Amniotic stem cell (primary cell): ENCODE results near the gene GNS.

Experiments
- DNase-seq: peaks from one replicate; lab custom pipeline; 2025; lab: John Stamatoyannopoulos, UW

GNS gene

GRCh38 chr12:64735442-64735841 is 23.8 kb downstream of the GNS start:
- no peak for DNase-seq

GRCh38 chr12:64733857-64734256 is 25.3 kb downstream of the GNS start:
- DNase-seq = no peak

- DNase-seq = no peak
Observed at GRCh38 chr12:64731683-64732082, 27.5 kb downstream of the GNS start.

GRCh38 chr12:64730588-64730969 is 28.6 kb downstream of the GNS start:
- no peak for DNase-seq

GRCh38 chr12:64729909-64730587 is 29.2 kb downstream of the GNS start:
- no peak for DNase-seq

- DNase-seq = no peak
Observed at GRCh38 chr12:64724201-64724745, 34.9 kb downstream of the GNS start.

- no peak for DNase-seq
Observed at GRCh38 chr12:64723630-64724029, 35.6 kb downstream of the GNS start.

GRCh38 chr12:64722835-64723234 is 36.4 kb downstream of the GNS start:
- no peak for DNase-seq

GRCh38 chr12:64720884-64721283 is 38.3 kb downstream of the GNS start:
- no peak for DNase-seq

GRCh38 chr12:64718649-64719048 is 40.6 kb downstream of the GNS start:
- no peak for DNase-seq

GRCh38 chr12:64716839-64717455 is 42.3 kb downstream of the GNS start:
- no peak for DNase-seq

GRCh38 chr12:64716371-64716770 is 42.8 kb downstream of the GNS start:
- DNase-seq = no peak

- DNase-seq = no peak
Observed at GRCh38 chr12:64714551-64714968, 44.6 kb downstream of the GNS start.

GRCh38 chr12:64713376-64713775 is 45.8 kb downstream of the GNS start:
- DNase-seq = no peak

- no peak for DNase-seq
Observed at GRCh38 chr12:64709429-64709828, 49.8 kb downstream of the GNS start.

- DNase-seq = no peak
Observed at GRCh38 chr12:64707926-64708325, 51.3 kb downstream of the GNS start.

GRCh38 chr12:64707362-64707761 is 51.8 kb downstream of the GNS start:
- no peak for DNase-seq

GRCh38 chr12:64706857-64707256 is 52.3 kb downstream of the GNS start:
- DNase-seq = no peak

- DNase-seq = no peak
Observed at GRCh38 chr12:64706306-64706705, 52.9 kb downstream of the GNS start.

GRCh38 chr12:64701283-64701682 is 57.9 kb downstream of the GNS start:
- no peak for DNase-seq

GRCh38 chr12:64700532-64700931 is 58.7 kb downstream of the GNS start:
- DNase-seq = no peak

- DNase-seq = no peak
Observed at GRCh38 chr12:64699504-64700115, 59.6 kb downstream of the GNS start.

- no peak for DNase-seq
Observed at GRCh38 chr12:64696080-64696741, 63.0 kb downstream of the GNS start.
